HG02981 (cell line): ENCODE results near the gene RNF217.
"Not testable (repeated sequence)": the region's sequence is repeated elsewhere in the genome, so short reads cannot be mapped to it uniquely, and the experiment has no call there.

Source experiments
- ATAC-seq: cut with Tn5 transposase; IDR thresholded peaks from one replicate; pipeline ENCODE4 v1.9.1; 2021; ENCODE audit warnings: mild to moderate bottlenecking, moderate library complexity; ENCODE audit not compliant: unreplicated experiment

Gene RNF217

GRCh38 chr6:125013938-125014660, 51.9 kb downstream of the RNF217 start:
- no peak for ATAC-seq

- ATAC-seq = no peak
Measured at GRCh38 chr6:125014661-125014957, 52.4 kb downstream of the RNF217 start.

- no peak for ATAC-seq
Measured at GRCh38 chr6:125015152-125015551, 52.9 kb downstream of the RNF217 start.

GRCh38 chr6:125018136-125018535, 55.9 kb downstream of the RNF217 start:
- no peak for ATAC-seq

- no peak for ATAC-seq
Measured at GRCh38 chr6:125019281-125019680, 57.0 kb downstream of the RNF217 start.

- no peak for ATAC-seq
Measured at GRCh38 chr6:125019918-125020317, 57.7 kb downstream of the RNF217 start.

GRCh38 chr6:125020385-125020784, 58.1 kb downstream of the RNF217 start:
- no peak for ATAC-seq

GRCh38 chr6:125022391-125022989, 60.3 kb downstream of the RNF217 start:
- no peak for ATAC-seq

- ATAC-seq = no peak
Measured at GRCh38 chr6:125025164-125025854, 63.1 kb downstream of the RNF217 start.

- ATAC-seq = no peak
Measured at GRCh38 chr6:125027287-125027686, 65.0 kb downstream of the RNF217 start.

GRCh38 chr6:125030969-125031368, 68.7 kb downstream of the RNF217 start:
- no peak for ATAC-seq

GRCh38 chr6:125031385-125031784, 69.1 kb downstream of the RNF217 start:
- ATAC-seq = no peak

- not testable (repeated sequence) for ATAC-seq
Measured at GRCh38 chr6:125034929-125035328, 72.7 kb downstream of the RNF217 start.

GRCh38 chr6:125036486-125036885, 74.2 kb downstream of the RNF217 start:
- not testable (repeated sequence) for ATAC-seq

GRCh38 chr6:125037827-125038226, 75.6 kb downstream of the RNF217 start:
- no peak for ATAC-seq

GRCh38 chr6:125038925-125039324, 76.7 kb downstream of the RNF217 start:
- ATAC-seq = no peak

GRCh38 chr6:125041740-125042459, 79.7 kb downstream of the RNF217 start:
- no peak for ATAC-seq

GRCh38 chr6:125044066-125044465, 81.8 kb downstream of the RNF217 start:
- ATAC-seq = no peak

GRCh38 chr6:125044667-125045066, 82.4 kb downstream of the RNF217 start:
- no peak for ATAC-seq

- ATAC-seq = no peak
Measured at GRCh38 chr6:125046107-125046925, 84.1 kb downstream of the RNF217 start.

GRCh38 chr6:125048274-125048673, 86.0 kb downstream of the RNF217 start:
- ATAC-seq = no peak
